K562 (cell line): ENCODE data around the gene CARMIL1. TPM values are rescaled to one million over a fixed set of nuclear protein-coding genes. Genes with fewer than 3 reads are reported as not detected.

ENCODE experiments used
- ATAC-seq: fragments of 200-7000 bp; cut with Tn5 transposase; 3 replicates; pipeline ENCODE4 v1.9.1; 2020; ENCODE audit warnings: moderate library complexity
- BruUV-seq: library from RNA; stranded (reverse); fragments of 400-500 nt; replicated peaks from 2 replicates; lab custom pipeline; 2021; lab: Mats Ljungman, UMichigan
- CTCF ChIA-PET: fragments of 300-600 bp; formaldehyde crosslinking; extraction: SDS; loops from one replicate; lab custom pipeline; 2021; ENCODE audit warnings: low intra/inter-chr PET ratio; lab: Yijun Ruan, JAX
- POLR2A ChIA-PET: fragments of 300-600, 350-650 bp; sonication (Branson Sonifier 250); formaldehyde crosslinking; extraction: SDS; loops from one replicate; lab custom pipeline; 2021; ENCODE audit warnings: antibody characterized with exemption, inconsistent platforms; lab: Yijun Ruan, JAX
- DNase-seq, 4 experiments: peaks; one replicate each; pipeline versions ENCODE4 v3.0.0 to v3.0.0-alpha.2; 2011 to 2018; ENCODE audit warnings: low spot score in 3 of 4, mixed read lengths in 3 of 4; ENCODE audit errors: extremely low read depth in 1 of 4
- FAIRE-seq: peaks from 2 replicates; lab custom pipeline; 2011; peaks lifted over from hg19 to GRCh38; lab: Jason Lieb, UNC
- H2AFZ ChIP-seq: 2 replicates; pipeline ENCODE4 v1.6.0; 2011; ENCODE audit warnings: low read depth, low read length, control low read depth, inconsistent platforms
- H3K27ac ChIP-seq: fragments of 200-600 bp; 3 replicates; pipeline ENCODE4 v1.8.0; 2011; ENCODE audit warnings: low read depth, mild to moderate bottlenecking, control low read depth, inconsistent platforms, low read length, moderate library complexity, mixed read lengths; ENCODE audit errors: extremely low read depth
- H3K27me3 ChIP-seq, 2 experiments: fragments of 300-600 bp in 1 of 2; 2 replicates in 1 of 2; 3 replicates in 1 of 2; pipeline versions ENCODE4 v1.6.0 to v1.8.0; 2011; ENCODE audit warnings: inconsistent platforms in 2 of 2, low read length in 2 of 2, mild to moderate bottlenecking in 1 of 2, mixed read lengths in 1 of 2, moderate library complexity in 1 of 2; ENCODE audit not compliant: control insufficient read depth in 2 of 2, insufficient read depth in 2 of 2
- H3K36me3 ChIP-seq: fragments of 300-600 bp; 3 replicates; pipeline ENCODE4 v1.8.0; 2011; ENCODE audit warnings: mild to moderate bottlenecking, low read length, inconsistent platforms; ENCODE audit not compliant: control insufficient read depth, insufficient read depth
- H3K4me1 ChIP-seq, 2 experiments: fragments of 200-600 bp in 1 of 2; replicated peaks in 1 of 2; 2 replicates in 1 of 2; 3 replicates in 1 of 2; pipeline versions ENCODE4 v1.5.1 to v1.8.0; 2011; ENCODE audit warnings: inconsistent platforms in 2 of 2, low read length in 2 of 2, mild to moderate bottlenecking in 1 of 2, mixed read lengths in 1 of 2, moderate library complexity in 1 of 2; ENCODE audit not compliant: control insufficient read depth in 2 of 2, insufficient read depth in 2 of 2
- H3K4me2 ChIP-seq: 2 replicates; pipeline ENCODE4 v1.6.1; 2011; ENCODE audit warnings: low read length, control low read depth, inconsistent platforms, mixed read lengths; ENCODE audit not compliant: insufficient read depth
- H3K4me3 ChIP-seq: fragments of 200-600 bp; sonication (generic), shearing (Covaris generic); 2 replicates; pipeline ENCODE4 v1.5.1; 2016; ENCODE audit warnings: control low read depth, inconsistent platforms
- H3K79me2 ChIP-seq: fragments of 200-600 bp; 3 replicates; pipeline ENCODE4 v1.8.0; 2011; ENCODE audit warnings: low read length, inconsistent platforms; ENCODE audit not compliant: control insufficient read depth, insufficient read depth
- H3K9ac ChIP-seq, 2 experiments: 2 replicates each; pipeline versions ENCODE4 v1.6.0 to v1.6.1; 2011; ENCODE audit warnings: low read depth in 2 of 2, low read length in 2 of 2, control low read depth in 1 of 2, inconsistent platforms in 1 of 2, mild to moderate bottlenecking in 1 of 2, mixed read lengths in 1 of 2; ENCODE audit not compliant: insufficient read depth in 1 of 2
- H3K9me1 ChIP-seq: one replicate; pipeline ENCODE4 v1.6.0; 2011; ENCODE audit warnings: inconsistent platforms, mild to moderate bottlenecking, low read length, moderate library complexity; ENCODE audit not compliant: control insufficient read depth, insufficient read depth
- H3K9me3 ChIP-seq: replicated peaks from 2 replicates; pipeline ENCODE4 v1.5.1; 2011; ENCODE audit warnings: low read depth, low read length, inconsistent platforms; ENCODE audit not compliant: control insufficient read depth, insufficient read depth
- H4K20me1 ChIP-seq: replicated peaks from 2 replicates; pipeline ENCODE4 v1.6.1; 2011; ENCODE audit warnings: low read length, inconsistent platforms, mixed read lengths; ENCODE audit not compliant: control insufficient read depth, insufficient read depth
- NCOA2 ChIP-seq, 2 experiments: fragments of 450-650 bp; IDR thresholded peaks; 2 replicates each; pipeline ENCODE4 v1.6.1; 2018; ENCODE audit warnings: mild to moderate bottlenecking in 2 of 2, moderate library complexity in 1 of 2; ENCODE audit not compliant: partially characterized antibody in 2 of 2
- RBM17 ChIP-seq: fragments of 200-400 bp; formaldehyde crosslinking; IDR thresholded peaks from 2 replicates; pipeline ENCODE4 v1.6.1; 2017; ENCODE audit warnings: low read depth, mild to moderate bottlenecking, low read length, borderline replicate concordance
- RREB1 ChIP-seq: fragments of 250-450 bp; sonication (Bioruptor Pico); IDR thresholded peaks from 2 replicates; pipeline ENCODE4 v1.4.0; 2020
- SLC30A9 ChIP-seq: fragments of 250-450 bp; sonication (Bioruptor Pico); IDR thresholded peaks from 2 replicates; pipeline ENCODE4 v1.8.0; 2022; ENCODE audit warnings: mild to moderate bottlenecking, moderate library complexity
- ZNF764 ChIP-seq: fragments of 250-450 bp; sonication (Bioruptor Pico); IDR thresholded peaks from 2 replicates; pipeline ENCODE4 v1.4.0; 2020; ENCODE audit warnings: low read depth, mild to moderate bottlenecking, moderate library complexity
- WGBS: fragments of 100-300 bp; shearing (Covaris generic); methylation state at CpG from one replicate; pipeline ENCODE4 v1.1.6; 2016; ENCODE audit warnings: low coverage, mixed read lengths; ENCODE audit not compliant: insufficient coverage; ENCODE audit errors: missing lambda C conversion rate; 5-methylcytosine and 5-hydroxymethylcytosine counted together
- in situ Hi-C: fragments of 300-500 bp; cut with MboI; formaldehyde crosslinking; loops from 4 replicates; pipeline ENCODE4 v1.15.0; 2018; ENCODE audit warnings: inconsistent platforms, mixed read lengths
- intact Hi-C: fragments of 100-400 bp; cut with micrococcal nuclease; formaldehyde crosslinking; loops from 2 replicates; pipeline ENCODE4 v1.14.2; 2022
- polyA plus RNA-seq, 8 experiments: library from polyadenylated mRNA; depleted of rRNA in 4 of 8; stranded (reverse) in 5 of 8; unstranded in 3 of 8; fragments of >200 nt; fragmentation: Nextera tagmentation in 2 of 8; fragmentation: Illumina TruSeq in 1 of 8; extraction: Ambion mirVana in 2 of 8; extraction: Trizol in 1 of 8; gene quantifications; 2 replicates each; pipeline versions ENCODE4 v1.2.1 to v1.2.3, GENCODE V29; 2011 to 2014; ENCODE audit warnings: inconsistent platforms in 1 of 8, missing spikeins in 1 of 8
- total RNA-seq, 7 experiments: library from RNA; depleted of rRNA in 6 of 7; stranded (reverse); fragments of >200 nt in 6 of 7; fragmentation: Illumina TruSeq in 2 of 7; extraction: Trizol in 2 of 7; gene quantifications; 2 replicates each; pipeline versions ENCODE4 v1.2.1 to v1.2.3, GENCODE V29; 2011 to 2021; ENCODE audit warnings: low replicate concordance in 1 of 7
- TF ChIP-seq, protein P1 (sequence below), 2 experiments: fragments of 450-650 bp; IDR thresholded peaks; 2 replicates each; pipeline ENCODE4 v1.6.1; 2018; ENCODE audit warnings: mild to moderate bottlenecking in 2 of 2, low read depth in 1 of 2; ENCODE audit not compliant: partially characterized antibody in 2 of 2

CARMIL1 gene
- total and polyA plus RNA-seq, 9 of the 15 experiments (the other 6 are each of a cell fraction or from before 2014, with no cell fraction given), result 0.04 to 0.32 (median 0.10) TPM; not detected in 1

- DNase-seq, result no peak
- H3K79me2 ChIP-seq, result no peaks in the 10 kb centered on the region
- no peaks in the 10 kb centered on the region for H3K9me1 ChIP-seq
- no peak overlapping the region for H3K27ac ChIP-seq
- H3K9me3 ChIP-seq, result no peaks in the 10 kb centered on the region
- peaks cover 0 to 4% of the 10 kb centered on the region in 2 experiments; a peak in 3 of 5 replicates for H3K27me3 ChIP-seq
- intact Hi-C loops, result no loop called here
- no peak for ATAC-seq
- in situ Hi-C loops, result no loop called here
- H3K9ac ChIP-seq, result no peak overlapping the region
- 0 out of 2 replicates have a peak, but pooled peaks cover 2% of the 10 kb centered on the region for H4K20me1 ChIP-seq
- no TSS peak for BruUV-seq
- H3K36me3 ChIP-seq, result no peaks in the 10 kb centered on the region
- H3K4me1 ChIP-seq, result no peaks in the 10 kb centered on the region
- ChIA-PET POLR2A (interaction anchor here (1.1 kb wide), 1 partner anchor 14 kb away, joined by 3 read pairs; no protein-coding TSS in a partner anchor), CTCF (no interaction called here)
- no peak overlapping the region for H2AFZ ChIP-seq
- no peak for FAIRE-seq
- H3K4me3 ChIP-seq, result no peak overlapping the region
- TF ChIP-seq SLC30A9 (CRISPR knock-in tag) (no peak), RBM17 (no peak), RREB1 (CRISPR knock-in tag) (no peak), NCOA2 (IDR thresholded peaks at IDR 0.05; ENCODE audit: partially characterized antibody in 2 of 2) (no peak), ZNF764 (no peak)
- TF ChIP-seq, protein P1, sequence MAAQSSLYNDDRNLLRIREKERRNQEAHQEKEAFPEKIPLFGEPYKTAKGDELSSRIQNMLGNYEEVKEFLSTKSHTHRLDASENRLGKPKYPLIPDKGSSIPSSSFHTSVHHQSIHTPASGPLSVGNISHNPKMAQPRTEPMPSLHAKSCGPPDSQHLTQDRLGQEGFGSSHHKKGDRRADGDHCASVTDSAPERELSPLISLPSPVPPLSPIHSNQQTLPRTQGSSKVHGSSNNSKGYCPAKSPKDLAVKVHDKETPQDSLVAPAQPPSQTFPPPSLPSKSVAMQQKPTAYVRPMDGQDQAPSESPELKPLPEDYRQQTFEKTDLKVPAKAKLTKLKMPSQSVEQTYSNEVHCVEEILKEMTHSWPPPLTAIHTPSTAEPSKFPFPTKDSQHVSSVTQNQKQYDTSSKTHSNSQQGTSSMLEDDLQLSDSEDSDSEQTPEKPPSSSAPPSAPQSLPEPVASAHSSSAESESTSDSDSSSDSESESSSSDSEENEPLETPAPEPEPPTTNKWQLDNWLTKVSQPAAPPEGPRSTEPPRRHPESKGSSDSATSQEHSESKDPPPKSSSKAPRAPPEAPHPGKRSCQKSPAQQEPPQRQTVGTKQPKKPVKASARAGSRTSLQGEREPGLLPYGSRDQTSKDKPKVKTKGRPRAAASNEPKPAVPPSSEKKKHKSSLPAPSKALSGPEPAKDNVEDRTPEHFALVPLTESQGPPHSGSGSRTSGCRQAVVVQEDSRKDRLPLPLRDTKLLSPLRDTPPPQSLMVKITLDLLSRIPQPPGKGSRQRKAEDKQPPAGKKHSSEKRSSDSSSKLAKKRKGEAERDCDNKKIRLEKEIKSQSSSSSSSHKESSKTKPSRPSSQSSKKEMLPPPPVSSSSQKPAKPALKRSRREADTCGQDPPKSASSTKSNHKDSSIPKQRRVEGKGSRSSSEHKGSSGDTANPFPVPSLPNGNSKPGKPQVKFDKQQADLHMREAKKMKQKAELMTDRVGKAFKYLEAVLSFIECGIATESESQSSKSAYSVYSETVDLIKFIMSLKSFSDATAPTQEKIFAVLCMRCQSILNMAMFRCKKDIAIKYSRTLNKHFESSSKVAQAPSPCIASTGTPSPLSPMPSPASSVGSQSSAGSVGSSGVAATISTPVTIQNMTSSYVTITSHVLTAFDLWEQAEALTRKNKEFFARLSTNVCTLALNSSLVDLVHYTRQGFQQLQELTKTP (IDR thresholded peaks at IDR 0.05; ENCODE audit: low read depth in 1 of 2, partially characterized antibody in 2 of 2), result no peak
- no peak overlapping the region for H3K4me2 ChIP-seq
- 0% methylated on average over 2 of the region's 2 CpGs for WGBS
These were observed 300.3 kb downstream of the CARMIL1 start for GRCh38 chr6:25579391-25579883.
